Mucosa of descending colon (tissue), 3 donors: ENCODE data around the gene COQ9. TPM values are rescaled to one million over a fixed set of nuclear protein-coding genes. Genes with fewer than 3 reads are reported as not detected.
"Not testable (repeated sequence)": the region's sequence is repeated elsewhere in the genome, so short reads cannot be mapped to it uniquely, and the experiment has no call there.

ENCODE experiments used
- ATAC-seq: fragments of 200-7000 bp; cut with Tn5 transposase; one replicate; pipeline ENCODE4 v1.9.1; 2020; ENCODE audit warnings: mild to moderate bottlenecking, moderate library complexity
- DNase-seq, 3 donors: peaks; one replicate each; pipeline ENCODE4 v3.0.0-alpha.2; 2020
- H3K36me3 ChIP-seq: fragments of 200-600 bp; one replicate; pipeline ENCODE4 v1.8.0; 2021; ENCODE audit warnings: low read depth, mild to moderate bottlenecking
- H3K4me1 ChIP-seq: fragments of 200-600 bp; one replicate; pipeline ENCODE4 v1.8.0; 2021; ENCODE audit warnings: low read depth, mild to moderate bottlenecking
- H3K4me3 ChIP-seq: fragments of 200-600 bp; one replicate; pipeline ENCODE4 v1.8.0; 2021; ENCODE audit warnings: mild to moderate bottlenecking
- H3K9me3 ChIP-seq: fragments of 200-600 bp; one replicate; pipeline ENCODE4 v1.8.0; 2021; ENCODE audit warnings: mild to moderate bottlenecking
- CTCF ChIP-seq: fragments of 200-600 bp; IDR thresholded peaks from one replicate; pipeline ENCODE4 v1.8.0; 2022; ENCODE audit warnings: antibody characterized with exemption, mild to moderate bottlenecking
- intact Hi-C, 2 donors: fragments of 100-400 bp; cut with DNase I in 1 of 2; cut with micrococcal nuclease in 1 of 2; formaldehyde crosslinking; loops; one replicate each; pipeline versions ENCODE4 v1.11.0 to v1.11.1; 2022; cut with DNase I, micrococcal nuclease
- total RNA-seq, 3 donors: library from RNA; stranded (reverse); fragmentation: NEBNext Ultra II Directional in 2 of 3; extraction: Animal tissue kit (Norgen Biotek cat#: 25700) in 2 of 3; gene quantifications; one replicate each; pipeline versions ENCODE4 v1.2.1 to v1.2.4, GENCODE V29; 2021 to 2023
- donor health status: DM: no; HTN: no; CAD: no; lungs with moderate emphysema.
- donor health status: DM: no; HTN: no; CAD: no.
- donor health status: DM: no; HTN: yes; CAD: no.

COQ9 gene
- total RNA-seq, 3 donors from 2014 or later = 98.0 to 147 (median 109) TPM

- ATAC-seq (no peak), DNase-seq (no peak)
- intact Hi-C loops = no loop called here
- H3K9me3 ChIP-seq = no peaks in the 10 kb centered on the region
- no peaks in the 10 kb centered on the region for H3K4me1 ChIP-seq
- no peak for TF ChIP-seq CTCF
- no peaks in the 10 kb centered on the region for H3K36me3 ChIP-seq
- H3K4me3 ChIP-seq = no peak overlapping the region
Observed at GRCh38 chr16:57498031-57498430, 50.8 kb downstream of the COQ9 start.

- H3K4me1 ChIP-seq, H3K36me3 ChIP-seq, H3K9me3 ChIP-seq, ATAC-seq, intact Hi-C loops, H3K4me3 ChIP-seq, DNase-seq: not testable (repeated sequence)
Observed at GRCh38 chr16:57499941-57500340, 52.7 kb downstream of the COQ9 start.

GRCh38 chr16:57500578-57501111 is 53.4 kb downstream of the COQ9 start:
- no peak overlapping the region for H3K4me3 ChIP-seq
- no peak for TF ChIP-seq CTCF
- intact Hi-C loops = no loop called here
- H3K36me3 ChIP-seq = no peaks in the 10 kb centered on the region
- H3K4me1 ChIP-seq = no peaks in the 10 kb centered on the region
- no peak for DNase-seq
- no peak for ATAC-seq
- no peaks in the 10 kb centered on the region for H3K9me3 ChIP-seq

- no peak for ATAC-seq
- intact Hi-C loops = no loop called here
- no peak overlapping the region for H3K4me3 ChIP-seq
- TF ChIP-seq CTCF = no peak
- H3K4me1 ChIP-seq = no peaks in the 10 kb centered on the region
- H3K36me3 ChIP-seq = no peaks in the 10 kb centered on the region
- no peaks in the 10 kb centered on the region for H3K9me3 ChIP-seq
- no peak for DNase-seq
Observed at GRCh38 chr16:57501492-57501891, 54.2 kb downstream of the COQ9 start.

GRCh38 chr16:57502048-57502775 is 54.9 kb downstream of the COQ9 start:
- Histone ChIP-seq H3K4me3 (no peak overlapping the region), H3K36me3 (no peaks in the 10 kb centered on the region), H3K9me3 (no peaks in the 10 kb centered on the region), H3K4me1 (no peaks in the 10 kb centered on the region)
- ATAC-seq (no peak), DNase-seq (no peak)
- intact Hi-C loops = no loop called here
- TF ChIP-seq CTCF = no peak

GRCh38 chr16:57503366-57503765 is 56.1 kb downstream of the COQ9 start:
- no peaks in the 10 kb centered on the region for H3K36me3 ChIP-seq
- no peak overlapping the region for H3K4me3 ChIP-seq
- H3K9me3 ChIP-seq = no peaks in the 10 kb centered on the region
- ATAC-seq = no peak
- no peak for DNase-seq
- intact Hi-C loops = no loop called here
- H3K4me1 ChIP-seq = no peaks in the 10 kb centered on the region
- no peak for TF ChIP-seq CTCF
